Activated T-cell treated with anti-CD3 and anti-CD28 coated beads, Interleukin-2, amount 50 U/mL, for 24 hours (primary cell): Measurements from ENCODE around the gene TTC23L.
A peak's percentile ranks its signal among the peaks of the same experiment; 100 is the strongest.

Experiments
- DNase-seq: peaks from one replicate; pipeline ENCODE4 v3.0.0-alpha.2; 2020
- H3K27ac Mint-ChIP-seq: 2 replicates; pipeline ENCODE4 v1.8.0; 2020; ENCODE audit warnings: mild to moderate bottlenecking, mixed read lengths
- H3K27me3 Mint-ChIP-seq: 2 replicates; pipeline ENCODE4 v1.8.0; 2020; ENCODE audit warnings: mixed read lengths
- H3K36me3 Mint-ChIP-seq: 2 replicates; pipeline ENCODE4 v1.8.0; 2020; ENCODE audit warnings: low read depth, mixed read lengths
- H3K4me1 Mint-ChIP-seq: 2 replicates; pipeline ENCODE4 v1.8.0; 2020; ENCODE audit warnings: low read depth, mixed read lengths
- H3K4me3 Mint-ChIP-seq: 2 replicates; pipeline ENCODE4 v1.8.0; 2020; ENCODE audit warnings: mild to moderate bottlenecking, moderate library complexity, mixed read lengths
- H3K9me3 Mint-ChIP-seq: 2 replicates; pipeline ENCODE4 v1.8.0; 2020; ENCODE audit warnings: mixed read lengths

Gene TTC23L

GRCh38 chr5:34838785-34839714 lies at the start of gene TTC23L:
Gene TTC23L, plus strand, starts transcription at chr5:34839164. Its CDS starts 1,508 bp downstream, at chr5:34840672.
- Mint-ChIP-seq H3K4me3 (peak within 1 kb of the TSS; percentile 95), H3K4me1 (peaks cover 13% of the 10 kb centered on the region), H3K27ac (peak within 1 kb of the TSS; percentile 95), H3K9me3 (no peaks in the 10 kb centered on the region), H3K27me3 (no peaks in the 10 kb centered on the region), H3K36me3 (peaks cover 2% of the 10 kb centered on the region)
- DNase-seq, result peak; percentile 91

- peaks cover 4% of the 10 kb centered on the region for H3K9me3 Mint-ChIP-seq
- H3K4me3 Mint-ChIP-seq, result no peak overlapping the region
- H3K36me3 Mint-ChIP-seq, result no peaks in the 10 kb centered on the region
- peaks cover 19% of the 10 kb centered on the region for H3K27me3 Mint-ChIP-seq
- no peaks in the 10 kb centered on the region for H3K4me1 Mint-ChIP-seq
- no peak for DNase-seq
- no peak overlapping the region for H3K27ac Mint-ChIP-seq
Observed at GRCh38 chr5:34789639-34790038, 49.3 kb upstream of the TTC23L start.

GRCh38 chr5:34790069-34790468 lies 48.9 kb upstream of the TTC23L start:
- Mint-ChIP-seq H3K4me1 (no peaks in the 10 kb centered on the region), H3K27me3 (peaks cover 19% of the 10 kb centered on the region), H3K4me3 (no peak overlapping the region), H3K27ac (no peak overlapping the region), H3K36me3 (no peaks in the 10 kb centered on the region), H3K9me3 (peaks cover 4% of the 10 kb centered on the region)
- DNase-seq, result no peak

GRCh38 chr5:34791761-34792244 lies 47.2 kb upstream of the TTC23L start:
- Mint-ChIP-seq H3K9me3 (peaks cover 4% of the 10 kb centered on the region), H3K4me1 (no peaks in the 10 kb centered on the region), H3K27me3 (peaks cover 17% of the 10 kb centered on the region), H3K4me3 (no peak overlapping the region), H3K36me3 (no peaks in the 10 kb centered on the region), H3K27ac (no peak overlapping the region)
- DNase-seq, result no peak

- H3K27me3 Mint-ChIP-seq, result no peaks in the 10 kb centered on the region
- no peak overlapping the region for H3K4me3 Mint-ChIP-seq
- DNase-seq, result no peak
- H3K36me3 Mint-ChIP-seq, result no peaks in the 10 kb centered on the region
- no peaks in the 10 kb centered on the region for H3K9me3 Mint-ChIP-seq
- no peaks in the 10 kb centered on the region for H3K4me1 Mint-ChIP-seq
- H3K27ac Mint-ChIP-seq, result no peak overlapping the region
Observed at GRCh38 chr5:34802834-34803563, 36.0 kb upstream of the TTC23L start.

- Mint-ChIP-seq H3K36me3 (no peaks in the 10 kb centered on the region), H3K27me3 (no peaks in the 10 kb centered on the region), H3K27ac (no peak overlapping the region), H3K9me3 (no peaks in the 10 kb centered on the region), H3K4me1 (no peaks in the 10 kb centered on the region), H3K4me3 (no peak overlapping the region)
- no peak for DNase-seq
Observed at GRCh38 chr5:34803974-34804732, 34.8 kb upstream of the TTC23L start.

GRCh38 chr5:34804913-34805312 lies 34.1 kb upstream of the TTC23L start:
- no peak for DNase-seq
- H3K4me1 Mint-ChIP-seq, result no peaks in the 10 kb centered on the region
- no peaks in the 10 kb centered on the region for H3K9me3 Mint-ChIP-seq
- H3K27ac Mint-ChIP-seq, result no peak overlapping the region
- H3K36me3 Mint-ChIP-seq, result no peaks in the 10 kb centered on the region
- H3K27me3 Mint-ChIP-seq, result no peaks in the 10 kb centered on the region
- H3K4me3 Mint-ChIP-seq, result no peak overlapping the region

- no peaks in the 10 kb centered on the region for H3K36me3 Mint-ChIP-seq
- DNase-seq, result no peak
- H3K4me1 Mint-ChIP-seq, result no peaks in the 10 kb centered on the region
- H3K27ac Mint-ChIP-seq, result no peak overlapping the region
- H3K4me3 Mint-ChIP-seq, result no peak overlapping the region
- H3K27me3 Mint-ChIP-seq, result no peaks in the 10 kb centered on the region
- no peaks in the 10 kb centered on the region for H3K9me3 Mint-ChIP-seq
Observed at GRCh38 chr5:34806532-34806931, 32.4 kb upstream of the TTC23L start.

- Mint-ChIP-seq H3K4me3 (no peak overlapping the region), H3K9me3 (no peaks in the 10 kb centered on the region), H3K27ac (no peak overlapping the region), H3K27me3 (no peaks in the 10 kb centered on the region), H3K36me3 (no peaks in the 10 kb centered on the region), H3K4me1 (no peaks in the 10 kb centered on the region)
- no peak for DNase-seq
Observed at GRCh38 chr5:34811706-34812105, 27.3 kb upstream of the TTC23L start.

GRCh38 chr5:34813509-34813908 lies 25.5 kb upstream of the TTC23L start:
- Mint-ChIP-seq H3K4me1 (no peaks in the 10 kb centered on the region), H3K27me3 (no peaks in the 10 kb centered on the region), H3K9me3 (no peaks in the 10 kb centered on the region), H3K36me3 (no peaks in the 10 kb centered on the region), H3K4me3 (no peak overlapping the region), H3K27ac (no peak overlapping the region)
- no peak for DNase-seq

- H3K27ac Mint-ChIP-seq, result no peak overlapping the region
- DNase-seq, result no peak
- H3K4me1 Mint-ChIP-seq, result no peaks in the 10 kb centered on the region
- no peaks in the 10 kb centered on the region for H3K36me3 Mint-ChIP-seq
- no peaks in the 10 kb centered on the region for H3K9me3 Mint-ChIP-seq
- H3K27me3 Mint-ChIP-seq, result no peaks in the 10 kb centered on the region
- H3K4me3 Mint-ChIP-seq, result no peak overlapping the region
Observed at GRCh38 chr5:34817558-34818351, 21.2 kb upstream of the TTC23L start.

- Mint-ChIP-seq H3K36me3 (no peaks in the 10 kb centered on the region), H3K4me3 (no peak overlapping the region), H3K9me3 (no peaks in the 10 kb centered on the region), H3K27ac (no peak overlapping the region), H3K4me1 (no peaks in the 10 kb centered on the region), H3K27me3 (no peaks in the 10 kb centered on the region)
- DNase-seq, result no peak
Observed at GRCh38 chr5:34818717-34819116, 20.2 kb upstream of the TTC23L start.

GRCh38 chr5:34820593-34820992 lies 18.4 kb upstream of the TTC23L start:
- no peak overlapping the region for H3K4me3 Mint-ChIP-seq
- DNase-seq, result no peak
- H3K36me3 Mint-ChIP-seq, result no peaks in the 10 kb centered on the region
- no peaks in the 10 kb centered on the region for H3K9me3 Mint-ChIP-seq
- no peaks in the 10 kb centered on the region for H3K4me1 Mint-ChIP-seq
- H3K27me3 Mint-ChIP-seq, result peaks cover 5% of the 10 kb centered on the region
- no peak overlapping the region for H3K27ac Mint-ChIP-seq
